Epithelial cell of esophagus (primary cell): ENCODE data around the gene CD200R1L.

Experiments used
- DNase-seq: peaks from one replicate; pipeline ENCODE4 v3.0.0; 2010; ENCODE audit warnings: low read depth
- H3K4me3 ChIP-seq: 2 replicates; pipeline ENCODE4 v1.5.1; 2011; ENCODE audit warnings: mild to moderate bottlenecking, low read length, control low read depth
- CTCF ChIP-seq: IDR thresholded peaks from 2 replicates; pipeline ENCODE4 v1.5.1; 2011; ENCODE audit warnings: low read depth, mild to moderate bottlenecking, low read length, control low read depth, inconsistent platforms; ENCODE audit not compliant: insufficient read depth; ENCODE audit errors: missing control alignments

Gene CD200R1L

DNA sequence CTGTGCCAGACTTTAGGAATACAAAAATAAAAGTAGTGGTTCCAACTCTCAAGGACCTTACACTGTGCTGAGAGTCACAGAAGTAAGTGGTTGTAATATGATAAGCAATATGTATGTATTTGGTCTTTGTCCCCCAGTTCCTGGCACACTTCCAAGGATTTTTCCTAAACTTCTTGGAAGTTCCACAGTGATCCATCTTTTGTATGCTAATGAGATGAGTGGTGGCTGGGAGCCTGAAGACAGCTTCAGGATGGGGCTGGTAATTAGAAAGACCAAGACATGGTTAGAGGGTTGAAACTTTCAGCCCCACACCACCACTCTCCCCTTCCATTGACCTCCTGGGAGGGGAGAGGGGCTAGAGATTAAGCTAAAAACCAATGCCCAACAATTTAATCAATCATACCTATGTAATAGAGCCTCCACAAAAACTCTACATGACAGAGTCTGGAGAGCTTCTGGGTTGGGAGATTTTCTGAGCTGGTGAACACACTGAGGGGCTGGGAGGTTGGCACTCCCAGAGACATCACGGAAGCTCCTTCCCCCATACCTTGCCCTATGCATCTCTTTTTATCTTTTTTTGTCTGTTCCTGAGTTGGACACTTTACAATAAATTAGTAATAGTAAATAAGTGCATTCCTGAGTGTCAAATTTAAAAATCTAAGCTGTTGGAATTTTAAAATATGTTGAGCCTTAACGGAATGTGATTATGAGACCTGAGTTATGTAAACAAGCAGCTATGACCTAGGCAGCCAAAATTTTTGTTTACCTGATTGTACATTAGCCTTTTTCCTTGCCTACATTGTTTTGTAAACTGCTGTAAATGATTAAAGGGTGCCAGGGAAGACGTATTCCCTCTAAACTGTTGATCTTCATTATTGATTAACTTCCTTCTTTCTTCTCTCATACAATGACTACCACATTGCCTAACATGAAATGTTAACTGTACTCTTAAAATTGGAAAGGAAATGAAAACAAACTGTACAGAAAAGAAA lies 24.3 kb downstream of the CD200R1L start:
- TF ChIP-seq CTCF = no peak
- DNase-seq = no peak

DNA sequence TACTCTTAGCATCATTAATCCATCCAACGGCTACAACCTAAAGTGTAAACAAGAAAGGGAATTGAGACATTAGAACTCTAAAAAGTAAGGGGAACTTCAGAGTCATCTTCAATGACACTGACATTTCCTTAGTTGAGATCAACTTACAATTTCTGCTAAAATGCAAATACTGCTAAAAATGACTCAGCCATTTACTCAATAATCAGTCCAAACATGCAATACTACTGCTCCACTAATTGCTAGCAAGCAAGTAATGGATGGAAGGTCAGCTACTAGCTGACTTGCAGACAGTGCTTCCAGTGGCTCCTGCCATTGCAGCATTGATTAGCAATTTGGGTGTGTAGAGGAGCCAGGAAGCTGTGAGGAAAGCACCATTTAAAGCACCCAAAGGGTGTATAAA lies 28.4 kb downstream of the CD200R1L start:
- TF ChIP-seq CTCF = no peak
- peak; percentile 63 for DNase-seq

More for the DNA sequence above, 24.3 kb downstream of the CD200R1L start:
- no peak overlapping the region for H3K4me3 ChIP-seq

DNA sequence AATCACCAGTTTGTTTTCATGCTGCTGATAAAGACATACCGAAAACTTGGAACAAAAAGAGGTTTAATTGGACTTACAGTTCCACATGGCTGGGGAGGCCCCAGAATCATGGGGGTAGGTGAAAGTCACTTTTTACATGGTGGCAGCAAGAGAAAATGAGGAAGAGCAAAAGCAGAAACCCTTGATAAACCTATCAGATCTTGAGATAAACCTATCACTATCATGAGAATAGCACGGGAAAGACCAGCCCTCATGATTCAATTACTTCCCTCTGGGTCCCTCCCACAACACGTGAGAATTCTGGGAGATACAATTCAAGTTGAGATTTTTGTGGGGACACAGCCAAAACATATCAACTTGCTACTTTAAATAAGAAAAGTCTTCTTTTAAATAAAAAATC lies 28.9 kb downstream of the CD200R1L start:
- no peak for TF ChIP-seq CTCF
- no peak for DNase-seq
- no peak overlapping the region for H3K4me3 ChIP-seq

More for the DNA sequence above, 28.4 kb downstream of the CD200R1L start:
- H3K4me3 ChIP-seq = no peak overlapping the region

GRCh38 chr3:112817271-112817670 lies 29.4 kb downstream of the CD200R1L start:
- TF ChIP-seq CTCF = no peak
- H3K4me3 ChIP-seq = no peak overlapping the region
- DNase-seq = no peak

- DNase-seq = peak; percentile 7
- H3K4me3 ChIP-seq = no peak overlapping the region
- TF ChIP-seq CTCF = no peak
These were observed 30.7 kb downstream of the CD200R1L start for GRCh38 chr3:112815981-112816380.

- DNase-seq = peak; percentile 74
- TF ChIP-seq CTCF = peak; percentile 66
- no peak overlapping the region for H3K4me3 ChIP-seq
These were observed 32.4 kb downstream of the CD200R1L start for GRCh38 chr3:112814266-112814665.
